GM10248 (cell line): Measurements from ENCODE around the gene GALNT2.

Source experiments
- CTCF ChIA-PET: fragments of 300-600 bp; sonication (Branson Sonifier 250); formaldehyde crosslinking; extraction: SDS; loops from one replicate; lab custom pipeline; 2021; ENCODE audit warnings: antibody characterized with exemption; lab: Yijun Ruan, JAX
- POLR2A ChIA-PET: fragments of 350-650 bp; sonication (Branson Sonifier 250); formaldehyde crosslinking; extraction: SDS; loops from one replicate; lab custom pipeline; 2020; ENCODE audit warnings: antibody characterized with exemption; lab: Yijun Ruan, JAX
- DNase-seq: peaks from one replicate; pipeline ENCODE4 v3.0.0; 2012; ENCODE audit errors: extremely low spot score
- TF ChIP-seq, protein P1 (sequence below): IDR thresholded peaks from 2 replicates; pipeline ENCODE4 v1.5.1; 2012; ENCODE audit warnings: mild to moderate bottlenecking, low read depth; ENCODE audit errors: extremely low read depth, missing control alignments, control extremely low read depth

GALNT2 gene

DNA sequence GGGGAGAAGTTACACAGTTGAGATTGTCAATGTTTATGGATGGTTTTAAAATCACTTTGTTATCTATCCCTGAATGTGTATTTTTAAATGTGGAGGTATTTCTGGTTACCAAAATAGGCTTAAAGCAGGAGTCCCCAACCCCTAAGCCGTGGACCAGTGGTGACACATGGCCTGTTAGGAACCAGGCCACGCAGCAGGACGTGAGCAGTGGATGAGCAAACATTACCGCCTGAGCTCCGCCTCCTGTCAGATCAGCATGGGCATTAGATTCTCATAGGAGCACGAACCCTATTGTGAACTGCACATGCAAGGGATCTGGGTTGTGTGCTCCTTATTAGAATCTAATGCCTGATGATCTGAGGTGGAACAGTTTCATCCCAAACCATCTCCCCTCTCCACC lies 151.6 kb downstream of the GALNT2 start:
- DNase-seq, result no peak
- CTCF ChIA-PET, result no interaction called here

DNA sequence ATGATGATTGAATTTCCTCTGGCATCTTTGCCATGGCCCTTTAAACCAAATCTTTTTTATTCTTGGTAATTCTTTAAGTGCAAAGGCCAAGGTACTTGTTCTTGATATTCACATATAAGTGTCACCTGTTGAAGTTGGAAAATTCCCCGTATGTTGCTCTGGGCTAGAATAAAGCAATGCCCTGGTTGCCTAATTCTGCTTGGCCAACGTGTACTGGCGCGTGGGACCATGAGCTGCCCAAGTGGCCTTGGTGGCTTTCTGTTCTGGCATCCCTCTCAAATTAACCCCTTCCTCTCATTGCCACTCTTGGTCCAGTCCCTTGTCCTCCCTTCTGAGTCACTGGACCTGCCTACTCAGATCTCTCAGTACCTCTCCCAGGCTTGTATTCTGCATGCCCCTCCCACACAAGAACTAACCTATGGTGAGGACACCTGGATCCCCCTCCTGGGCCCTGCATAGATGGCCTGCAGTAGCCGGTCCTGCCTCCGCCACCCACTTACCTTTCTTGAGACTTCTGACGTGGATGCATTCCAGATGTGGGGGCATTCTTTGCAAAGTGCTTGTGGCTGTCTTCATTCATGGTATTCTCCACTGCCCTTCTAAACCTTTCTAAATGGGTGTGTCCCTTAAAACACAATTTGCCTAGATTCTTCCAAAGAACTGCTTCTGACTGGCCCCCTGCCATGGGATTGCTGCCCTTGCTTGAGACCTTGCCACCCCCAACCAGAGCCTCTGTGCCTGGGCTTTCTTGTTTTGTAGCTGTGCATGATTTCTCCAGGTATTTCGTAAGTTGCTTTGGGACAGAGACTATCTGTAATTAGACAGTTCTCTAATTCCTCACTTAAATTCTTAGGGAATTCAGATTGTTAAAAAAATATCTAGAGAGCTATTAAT lies 152.4 kb downstream of the GALNT2 start:
- ChIA-PET CTCF (interaction anchor here (1.1 kb wide), 1 partner anchor 15 kb away, joined by 3 read pairs; no protein-coding TSS in a partner anchor), POLR2A (interaction anchor here (1.7 kb wide), 1 partner anchor 8 kb away, joined by 7 read pairs; no protein-coding TSS in a partner anchor)
- TF ChIP-seq, protein P1, sequence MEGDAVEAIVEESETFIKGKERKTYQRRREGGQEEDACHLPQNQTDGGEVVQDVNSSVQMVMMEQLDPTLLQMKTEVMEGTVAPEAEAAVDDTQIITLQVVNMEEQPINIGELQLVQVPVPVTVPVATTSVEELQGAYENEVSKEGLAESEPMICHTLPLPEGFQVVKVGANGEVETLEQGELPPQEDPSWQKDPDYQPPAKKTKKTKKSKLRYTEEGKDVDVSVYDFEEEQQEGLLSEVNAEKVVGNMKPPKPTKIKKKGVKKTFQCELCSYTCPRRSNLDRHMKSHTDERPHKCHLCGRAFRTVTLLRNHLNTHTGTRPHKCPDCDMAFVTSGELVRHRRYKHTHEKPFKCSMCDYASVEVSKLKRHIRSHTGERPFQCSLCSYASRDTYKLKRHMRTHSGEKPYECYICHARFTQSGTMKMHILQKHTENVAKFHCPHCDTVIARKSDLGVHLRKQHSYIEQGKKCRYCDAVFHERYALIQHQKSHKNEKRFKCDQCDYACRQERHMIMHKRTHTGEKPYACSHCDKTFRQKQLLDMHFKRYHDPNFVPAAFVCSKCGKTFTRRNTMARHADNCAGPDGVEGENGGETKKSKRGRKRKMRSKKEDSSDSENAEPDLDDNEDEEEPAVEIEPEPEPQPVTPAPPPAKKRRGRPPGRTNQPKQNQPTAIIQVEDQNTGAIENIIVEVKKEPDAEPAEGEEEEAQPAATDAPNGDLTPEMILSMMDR, result no peak
- DNase-seq, result no peak

More for the DNA sequence above, 151.6 kb downstream of the GALNT2 start:
- POLR2A ChIA-PET, result no interaction called here
- TF ChIP-seq, protein P1, result no peak

DNA sequence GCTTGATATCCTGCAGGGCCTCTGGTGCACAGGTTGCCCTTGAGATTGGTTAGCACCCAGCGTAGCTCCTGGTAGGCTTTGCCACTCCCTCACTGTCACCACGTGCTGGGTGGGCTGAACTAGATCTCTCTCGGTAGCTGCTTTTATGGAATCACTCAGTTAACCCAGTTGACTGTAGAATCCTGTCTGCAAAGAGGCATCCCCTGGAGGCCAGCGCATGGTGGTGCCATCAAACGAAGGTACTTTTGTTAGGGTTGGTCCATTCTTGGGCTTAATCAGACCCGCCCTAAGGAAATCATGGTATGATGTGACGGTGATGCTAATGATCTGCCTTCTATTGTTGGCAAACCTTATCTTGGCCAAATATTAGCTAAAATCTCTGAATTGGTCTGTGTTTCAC lies 153.4 kb downstream of the GALNT2 start:
- CTCF ChIA-PET, result interaction anchor here (0.8 to 1.8 kb wide), 4 partner anchors 12 to 95 kb away, joined by 3 to 7 read pairs (median 4); no protein-coding TSS in a partner anchor
- TF ChIP-seq, protein P1, result no peak

DNA sequence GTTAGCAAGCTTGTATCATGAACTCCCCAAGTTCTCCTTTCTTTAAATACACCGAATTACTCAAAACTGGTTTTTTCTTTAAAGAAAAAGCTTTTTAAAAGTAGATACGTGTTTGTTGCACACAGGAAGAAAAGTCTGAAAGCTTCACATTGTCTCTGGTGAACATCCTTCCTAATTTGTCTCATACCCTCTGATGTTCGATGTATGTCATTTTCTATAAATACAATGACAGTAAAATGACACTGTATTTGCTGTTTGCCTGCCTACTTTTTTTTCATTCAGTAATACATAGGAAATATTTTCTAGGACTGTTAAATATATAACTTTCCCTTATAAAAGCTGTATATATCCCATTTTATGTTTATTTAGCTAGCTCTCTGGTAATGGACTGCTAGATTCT lies 153.9 kb downstream of the GALNT2 start:
- no peak for DNase-seq
- ChIA-PET POLR2A (interaction anchor here (1.0 to 1.7 kb wide), 2 partner anchors 9 to 11 kb away, joined by 3 to 7 read pairs; no protein-coding TSS in a partner anchor), CTCF (interaction anchor here (0.8 to 1.8 kb wide), 5 partner anchors 10 to 95 kb away, joined by 3 to 7 read pairs (median 3); no protein-coding TSS in a partner anchor)
- TF ChIP-seq, protein P1, result no peak

More for the DNA sequence above, 153.4 kb downstream of the GALNT2 start:
- POLR2A ChIA-PET, result interaction anchor here (1.0 to 1.7 kb wide), 2 partner anchors 9 to 11 kb away, joined by 3 to 7 read pairs; no protein-coding TSS in a partner anchor
- DNase-seq, result no peak

DNA sequence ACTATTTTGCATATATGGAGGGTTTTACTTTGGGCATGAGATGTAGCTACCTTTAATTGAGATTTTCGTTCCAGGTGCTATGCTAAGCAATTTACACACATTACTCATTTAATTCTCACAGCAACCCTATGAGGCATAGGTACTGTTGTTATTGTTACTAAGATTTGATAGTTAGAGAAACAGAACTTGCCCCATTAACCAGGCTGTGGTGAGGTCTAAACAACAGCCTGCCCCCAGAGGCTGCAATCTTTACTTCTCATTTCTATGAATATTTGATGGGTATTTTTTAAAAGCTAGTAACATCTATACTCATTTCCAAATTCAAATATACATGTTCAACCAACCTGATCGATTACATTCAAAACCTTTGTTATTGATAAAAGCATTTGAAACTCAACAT lies 155.6 kb downstream of the GALNT2 start:
- no peak for DNase-seq
- POLR2A ChIA-PET, result no interaction called here
- TF ChIP-seq, protein P1, result no peak
- CTCF ChIA-PET, result interaction anchor here (1.2 to 1.7 kb wide), 2 partner anchors 9 to 17 kb away, joined by 3 to 10 read pairs; no protein-coding TSS in a partner anchor

DNA sequence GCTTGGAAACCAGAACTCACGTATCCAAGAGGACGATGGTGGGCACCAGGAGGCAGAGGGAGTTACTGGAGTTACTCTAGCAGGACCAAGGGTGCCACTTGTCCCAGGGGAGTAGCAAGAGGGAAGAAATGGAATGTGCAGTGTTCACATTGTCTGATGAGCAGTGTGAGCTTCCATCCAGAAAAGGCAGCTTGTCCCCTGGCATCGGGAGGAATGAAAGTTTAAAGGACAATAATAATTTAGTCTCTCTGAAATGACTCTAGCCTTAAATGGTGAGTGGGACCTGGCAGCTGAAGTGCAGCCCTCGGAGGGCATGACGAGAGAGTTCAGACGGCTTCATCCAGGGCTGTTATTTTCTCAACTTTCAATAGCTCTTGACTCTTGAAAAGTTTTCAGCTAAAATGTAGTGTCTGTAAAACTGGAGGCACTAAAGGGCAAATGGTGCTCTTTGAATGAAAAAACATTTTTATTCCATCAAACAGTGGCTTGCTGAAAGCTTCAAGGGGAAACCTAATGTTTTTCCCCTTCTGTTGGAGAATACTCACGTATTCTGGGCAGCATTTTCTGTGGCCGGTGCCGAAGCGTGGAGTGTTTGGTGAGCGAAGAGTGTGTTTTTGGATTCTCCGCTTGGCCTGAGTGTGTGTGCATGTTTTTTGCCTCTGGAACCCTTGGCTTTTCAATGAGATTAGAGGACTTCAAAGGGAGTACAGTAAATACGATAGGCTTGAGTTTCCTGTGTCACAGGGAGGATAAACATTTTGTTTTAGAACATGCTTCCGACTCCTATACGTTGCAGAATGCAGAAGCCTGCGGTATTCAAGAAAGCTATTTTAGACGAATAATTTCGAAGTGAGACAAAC lies 157.3 kb downstream of the GALNT2 start:
- TF ChIP-seq, protein P1, result no peak
- POLR2A ChIA-PET, result no interaction called here
- CTCF ChIA-PET, result interaction anchor here (1.0 to 4.0 kb wide), 7 partner anchors 8 to 563 kb away, joined by 3 to 19 read pairs (median 5); no protein-coding TSS in a partner anchor
- no peak for DNase-seq
